GM12878 (cell line): ENCODE results near the gene TM6SF1. TPM values are rescaled to one million over a fixed set of nuclear protein-coding genes. Genes with fewer than 3 reads are reported as not detected.

ENCODE experiments used
- ATAC-seq: fragments of 200-7000 bp; cut with Tn5 transposase; 3 replicates; pipeline ENCODE4 v1.9.1; 2020; ENCODE audit warnings: mild to moderate bottlenecking, moderate library complexity
- BruUV-seq: library from RNA; stranded (reverse); fragments of 400-500 nt; replicated peaks from 2 replicates; lab custom pipeline; 2021; lab: Mats Ljungman, UMichigan
- CTCF ChIA-PET: fragments of 300-600 bp; sonication (Branson Sonifier 250); formaldehyde crosslinking; extraction: SDS; loops from one replicate; lab custom pipeline; 2021; ENCODE audit warnings: inconsistent platforms; lab: Yijun Ruan, JAX
- POLR2A ChIA-PET: fragments of 350-600 bp; formaldehyde crosslinking; extraction: SDS; loops from one replicate; lab custom pipeline; 2021; ENCODE audit warnings: inconsistent platforms; lab: Charles Lee
- RAD21 ChIA-PET: fragments of 300-600 bp; sonication (Branson Sonifier 250); formaldehyde crosslinking; loops from one replicate; lab custom pipeline; 2023; ENCODE audit warnings: antibody characterized with exemption; ENCODE audit not compliant: unreplicated experiment; lab: Charles Lee
- SMC1A ChIA-PET: fragments of 300-600 bp; sonication (Branson Sonifier 250); formaldehyde crosslinking; loops from one replicate; lab custom pipeline; 2023; ENCODE audit not compliant: unreplicated experiment, uncharacterized antibody; lab: Charles Lee
- DNase-seq: peaks from one replicate; pipeline ENCODE4 v3.0.0-alpha.2; 2011; ENCODE audit warnings: low read depth, low spot score
- FAIRE-seq: peaks from 3 replicates; lab custom pipeline; 2011; peaks lifted over from hg19 to GRCh38; lab: Jason Lieb, UNC
- H2AFZ ChIP-seq: 2 replicates; pipeline ENCODE4 v1.6.0; 2011; ENCODE audit warnings: low read depth, low read length, control low read depth; ENCODE audit not compliant: control insufficient read depth
- H3K27ac ChIP-seq: 2 replicates; pipeline ENCODE4 v1.5.1; 2011; ENCODE audit warnings: control low read depth; ENCODE audit not compliant: control insufficient read depth, insufficient read depth
- H3K27me3 ChIP-seq, 2 experiments: replicated peaks in 1 of 2; 2 replicates each; pipeline versions ENCODE4 v1.6.0 to v1.6.1; 2011; ENCODE audit warnings: low read length in 1 of 2; ENCODE audit not compliant: control insufficient read depth in 2 of 2, insufficient read depth in 2 of 2
- H3K36me3 ChIP-seq, 2 experiments: 2 replicates each; pipeline ENCODE4 v1.5.1; 2011; ENCODE audit warnings: low read length in 1 of 2; ENCODE audit not compliant: control insufficient read depth in 2 of 2, insufficient read depth in 2 of 2
- H3K4me1 ChIP-seq: 2 replicates; pipeline ENCODE4 v1.6.1; 2011; ENCODE audit warnings: mild to moderate bottlenecking, low read length, moderate library complexity, mixed read lengths; ENCODE audit not compliant: control insufficient read depth, insufficient read depth
- H3K4me2 ChIP-seq: 2 replicates; pipeline ENCODE4 v1.6.0; 2011; ENCODE audit warnings: control low read depth; ENCODE audit not compliant: control insufficient read depth, insufficient read depth
- H3K4me3 ChIP-seq: fragments of 200-600 bp; sonication (generic); 2 replicates; pipeline ENCODE4 v1.5.1; 2016
- H3K79me2 ChIP-seq: 2 replicates; pipeline ENCODE4 v1.6.0; 2011; ENCODE audit warnings: low read length; ENCODE audit not compliant: control insufficient read depth, insufficient read depth
- H3K9ac ChIP-seq: 2 replicates; pipeline ENCODE4 v1.8.0; 2011; ENCODE audit warnings: low read length, control low read depth, mixed read lengths; ENCODE audit not compliant: control insufficient read depth, insufficient read depth
- H3K9me3 ChIP-seq: replicated peaks from 3 replicates; pipeline ENCODE4 v1.5.1; 2011; ENCODE audit warnings: mild to moderate bottlenecking, low read length; ENCODE audit not compliant: control insufficient read depth, insufficient read depth
- H4K20me1 ChIP-seq: 2 replicates; pipeline ENCODE4 v1.6.0; 2011; ENCODE audit not compliant: control insufficient read depth, insufficient read depth
- EED ChIP-seq: sonication (generic); IDR thresholded peaks from 2 replicates; pipeline ENCODE4 v1.6.1; 2016; ENCODE audit warnings: antibody characterized with exemption, low read depth
- KLF5 ChIP-seq: fragments of 450-650 bp; IDR thresholded peaks from 2 replicates; pipeline ENCODE4 v1.6.1; 2014; ENCODE audit warnings: mild to moderate bottlenecking; ENCODE audit not compliant: partially characterized antibody
- NBN ChIP-seq: fragments of 450-650 bp; IDR thresholded peaks from 2 replicates; pipeline ENCODE4 v1.6.1; 2016
- RCOR1 ChIP-seq: conservative IDR thresholded peaks from 2 replicates; pipeline ENCODE4 v1.6.1; 2012; ENCODE audit warnings: low read depth, low read length, improper control_type of control experiment
- WGBS: methylation state at CpG from one replicate; pipeline ENCODE4 v1.1.6; 2016; ENCODE audit warnings: low lambda C conversion rate; ENCODE audit not compliant: insufficient replicate concordance, insufficient coverage; ENCODE audit errors: missing lambda C conversion rate; 5-methylcytosine and 5-hydroxymethylcytosine counted together
- in situ Hi-C: fragments of 300-500 bp; cut with MboI; formaldehyde crosslinking; loops from 9 replicates; pipeline ENCODE4 v1.14.3; 2018; ENCODE audit warnings: mixed read lengths
- intact Hi-C: fragments of 100-400 bp; cut with micrococcal nuclease; formaldehyde crosslinking; loops from one replicate; pipeline ENCODE4 v1.14.2; 2022; ENCODE audit not compliant: unreplicated experiment
- polyA plus RNA-seq, 11 experiments: library from polyadenylated mRNA; depleted of rRNA in 4 of 11; unstranded in 6 of 11; stranded (reverse) in 5 of 11; fragments of >200 nt; fragmentation: Nextera tagmentation in 4 of 11; fragmentation: Illumina TruSeq in 1 of 11; extraction: Ambion mirVana in 4 of 11; extraction: Trizol in 1 of 11; gene quantifications; 1 replicate in 1 of 11; 2 replicates in 10 of 11; pipeline versions ENCODE4 v1.2.1 to v1.2.3, GENCODE V29; 2011 to 2016; ENCODE audit warnings: inconsistent platforms in 2 of 11, missing spikeins in 2 of 11, low read depth in 1 of 11
- total RNA-seq, 4 experiments: library from RNA; depleted of rRNA in 3 of 4; stranded (reverse); fragments of >200 nt in 3 of 4; fragmentation: Illumina TruSeq in 1 of 4; extraction: Trizol in 1 of 4; gene quantifications; 2 replicates each; pipeline versions ENCODE4 v1.2.1 to v1.2.3, GENCODE V29; 2013 to 2021
- TF ChIP-seq, protein P1 (sequence below): fragments of 450-650 bp; formaldehyde crosslinking; IDR thresholded peaks from 2 replicates; pipeline ENCODE4 v1.4.0; 2020; ENCODE audit warnings: mild to moderate bottlenecking, moderate library complexity

TM6SF1 gene
- total and polyA plus RNA-seq, 10 of the 15 experiments (the other 5 are each of a cell fraction or from before 2014, with no cell fraction given), result 0.56 to 2.7 (median 1.2) TPM

DNA sequence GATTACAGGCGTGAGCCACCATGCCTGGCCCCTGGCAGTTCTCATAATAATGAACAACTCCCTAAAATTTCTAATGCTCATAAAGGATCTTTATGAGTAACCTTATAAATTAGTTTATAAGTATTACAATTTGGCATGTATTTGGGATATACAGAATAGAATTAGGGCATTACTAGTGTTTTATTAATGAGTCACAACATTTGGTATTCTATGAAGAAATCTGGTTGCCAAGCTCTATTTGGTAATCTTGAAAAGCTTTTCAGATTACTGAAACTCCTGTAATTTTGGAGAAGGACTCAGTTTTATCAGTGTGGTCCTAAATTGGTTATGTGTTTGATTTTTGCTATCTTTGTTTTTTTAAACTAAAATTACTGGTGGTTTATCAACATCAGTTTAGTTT, 45.8 kb downstream of the TM6SF1 start:
- Histone ChIP-seq H3K4me1 (no peaks in the 10 kb centered on the region), H3K27me3 (no peaks in the 10 kb centered on the region), H3K27ac (no peak overlapping the region), H4K20me1 (no peaks in the 10 kb centered on the region), H3K9me3 (no peaks in the 10 kb centered on the region), H3K79me2 (no peaks in the 10 kb centered on the region), H3K9ac (no peak overlapping the region), H3K4me3 (no peak overlapping the region), H2AFZ (no peak overlapping the region), H3K4me2 (no peak overlapping the region), H3K36me3 (peaks cover 0 to 12% of the 10 kb centered on the region in 2 experiments; a peak in 2 of 4 replicates)
- WGBS, result 57% methylated on average over 1 of the region's 1 CpG
- ChIA-PET SMC1A (no interaction called here), POLR2A (no interaction called here), CTCF (no interaction called here), RAD21 (no interaction called here)
- ATAC-seq, result no peak
- FAIRE-seq, result no peak
- in situ Hi-C loops (no loop called here), intact Hi-C loops (no loop called here)
- no TSS peak for BruUV-seq
- TF ChIP-seq EED, result no peak
- no peak for TF ChIP-seq NBN
- TF ChIP-seq KLF5, result no peak
- no peak for TF ChIP-seq RCOR1
- TF ChIP-seq, protein P1, sequence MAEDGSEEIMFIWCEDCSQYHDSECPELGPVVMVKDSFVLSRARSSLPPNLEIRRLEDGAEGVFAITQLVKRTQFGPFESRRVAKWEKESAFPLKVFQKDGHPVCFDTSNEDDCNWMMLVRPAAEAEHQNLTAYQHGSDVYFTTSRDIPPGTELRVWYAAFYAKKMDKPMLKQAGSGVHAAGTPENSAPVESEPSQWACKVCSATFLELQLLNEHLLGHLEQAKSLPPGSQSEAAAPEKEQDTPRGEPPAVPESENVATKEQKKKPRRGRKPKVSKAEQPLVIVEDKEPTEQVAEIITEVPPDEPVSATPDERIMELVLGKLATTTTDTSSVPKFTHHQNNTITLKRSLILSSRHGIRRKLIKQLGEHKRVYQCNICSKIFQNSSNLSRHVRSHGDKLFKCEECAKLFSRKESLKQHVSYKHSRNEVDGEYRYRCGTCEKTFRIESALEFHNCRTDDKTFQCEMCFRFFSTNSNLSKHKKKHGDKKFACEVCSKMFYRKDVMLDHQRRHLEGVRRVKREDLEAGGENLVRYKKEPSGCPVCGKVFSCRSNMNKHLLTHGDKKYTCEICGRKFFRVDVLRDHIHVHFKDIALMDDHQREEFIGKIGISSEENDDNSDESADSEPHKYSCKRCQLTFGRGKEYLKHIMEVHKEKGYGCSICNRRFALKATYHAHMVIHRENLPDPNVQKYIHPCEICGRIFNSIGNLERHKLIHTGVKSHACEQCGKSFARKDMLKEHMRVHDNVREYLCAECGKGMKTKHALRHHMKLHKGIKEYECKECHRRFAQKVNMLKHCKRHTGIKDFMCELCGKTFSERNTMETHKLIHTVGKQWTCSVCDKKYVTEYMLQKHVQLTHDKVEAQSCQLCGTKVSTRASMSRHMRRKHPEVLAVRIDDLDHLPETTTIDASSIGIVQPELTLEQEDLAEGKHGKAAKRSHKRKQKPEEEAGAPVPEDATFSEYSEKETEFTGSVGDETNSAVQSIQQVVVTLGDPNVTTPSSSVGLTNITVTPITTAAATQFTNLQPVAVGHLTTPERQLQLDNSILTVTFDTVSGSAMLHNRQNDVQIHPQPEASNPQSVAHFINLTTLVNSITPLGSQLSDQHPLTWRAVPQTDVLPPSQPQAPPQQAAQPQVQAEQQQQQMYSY (CRISPR knock-in tag), result no peak
- DNase-seq, result no peak
